ENCODE results near the gene MAP1A. TPM values are rescaled to one million over a fixed set of nuclear protein-coding genes. Genes with fewer than 3 reads are reported as not detected.
A peak's percentile ranks its signal among the peaks of the same experiment; 100 is the strongest.

Gene MAP1A
- polyA plus RNA-seq, 1 donor from 2014 or later, result 3.4 TPM

GRCh38 chr15:43493703-43494472 lies 23.5 kb upstream of the MAP1A start:
- H3K9me3 ChIP-seq (ENCODE audit: low read length), result no peaks in the 10 kb centered on the region
- peak overlapping the region; percentile 74 for H3K4me3 ChIP-seq (ENCODE audit: low read length)
- peaks cover 37% of the 10 kb centered on the region for H3K79me2 ChIP-seq (replicated peaks; ENCODE audit: insufficient read depth, low read length)
- H3K9ac ChIP-seq (ENCODE audit: low read length), result peak overlapping the region; percentile 95
- TF ChIP-seq RAD21 (conservative IDR thresholded peaks at IDR 0.05), result no peak
- TF ChIP-seq EP300 (conservative IDR thresholded peaks at IDR 0.05; ENCODE audit: poor library complexity, severe bottlenecking), result no peak
- TF ChIP-seq MXI1 (conservative IDR thresholded peaks at IDR 0.05; ENCODE audit: poor library complexity, severe bottlenecking), result no peak
- no peak for TF ChIP-seq REST (IDR thresholded peaks at IDR 0.05; ENCODE audit: borderline replicate concordance)
- TF ChIP-seq SMC3 (conservative IDR thresholded peaks at IDR 0.05; ENCODE audit: poor library complexity), result no peak
- TF ChIP-seq CTCF (IDR thresholded peaks at IDR 0.05; ENCODE audit: poor library complexity, severe bottlenecking), result no peak
- TF ChIP-seq EZH2 (IDR thresholded peaks at IDR 0.05; ENCODE audit: borderline replicate concordance, insufficient read depth, low read length, poor library complexity, severe bottlenecking), result no peak
- TF ChIP-seq POLR2AphosphoS5 (IDR thresholded peaks at IDR 0.05), result no peak
- no peak for TF ChIP-seq TAF1 (IDR thresholded peaks at IDR 0.05; ENCODE audit: low read depth)
- H3K9me2 ChIP-seq (ENCODE audit: insufficient read depth, low read length), result no peaks in the 10 kb centered on the region
- H3K4me2 ChIP-seq (ENCODE audit: low read length), result peak overlapping the region; percentile 98
- H3F3A ChIP-seq (ENCODE audit: insufficient read depth, low read length, poor library complexity, severe bottlenecking), result peaks cover 10% of the 10 kb centered on the region
- no peaks in the 10 kb centered on the region for H4K20me1 ChIP-seq (ENCODE audit: insufficient read depth)
- peaks cover 6% of the 10 kb centered on the region for H3K36me3 ChIP-seq (ENCODE audit: insufficient read depth, low read length)
- no peaks in the 10 kb centered on the region for H3K27me3 ChIP-seq (ENCODE audit: insufficient read depth, low read depth, low read length)
- peak overlapping the region; percentile 94 for H2AFZ ChIP-seq (ENCODE audit: low read depth, low read length)
- H3K27ac ChIP-seq (ENCODE audit: low read length), result peak overlapping the region; percentile 99

GRCh38 chr15:43498990-43499389 lies 18.4 kb upstream of the MAP1A start:
- Histone ChIP-seq H3K4me3 (ENCODE audit: low read length) (no peak overlapping the region), H3F3A (ENCODE audit: insufficient read depth, low read length, poor library complexity, severe bottlenecking) (peaks cover under 1% of the 10 kb centered on the region), H3K9ac (ENCODE audit: low read length) (no peak overlapping the region), H3K79me2 (replicated peaks; ENCODE audit: insufficient read depth, low read length) (no peaks in the 10 kb centered on the region), H2AFZ (ENCODE audit: low read depth, low read length) (no peak overlapping the region), H4K20me1 (ENCODE audit: insufficient read depth) (no peaks in the 10 kb centered on the region), H3K27ac (ENCODE audit: low read length) (no peak overlapping the region), H3K27me3 (ENCODE audit: insufficient read depth, low read depth, low read length) (no peaks in the 10 kb centered on the region), H3K4me2 (ENCODE audit: low read length) (no peak overlapping the region), H3K9me3 (ENCODE audit: low read length) (no peaks in the 10 kb centered on the region), H3K9me2 (ENCODE audit: insufficient read depth, low read length) (no peaks in the 10 kb centered on the region), H3K36me3 (ENCODE audit: insufficient read depth, low read length) (no peaks in the 10 kb centered on the region)
- TF ChIP-seq EP300 (conservative IDR thresholded peaks at IDR 0.05; ENCODE audit: poor library complexity, severe bottlenecking) (no peak), RAD21 (conservative IDR thresholded peaks at IDR 0.05) (no peak), CTCF (IDR thresholded peaks at IDR 0.05; ENCODE audit: poor library complexity, severe bottlenecking) (no peak), REST (IDR thresholded peaks at IDR 0.05; ENCODE audit: borderline replicate concordance) (no peak), EZH2 (IDR thresholded peaks at IDR 0.05; ENCODE audit: borderline replicate concordance, insufficient read depth, low read length, poor library complexity, severe bottlenecking) (no peak), TAF1 (IDR thresholded peaks at IDR 0.05; ENCODE audit: low read depth) (no peak), MXI1 (conservative IDR thresholded peaks at IDR 0.05; ENCODE audit: poor library complexity, severe bottlenecking) (no peak), SMC3 (conservative IDR thresholded peaks at IDR 0.05; ENCODE audit: poor library complexity) (no peak), POLR2AphosphoS5 (IDR thresholded peaks at IDR 0.05) (no peak)

Data from neural cell (in vitro differentiated cells).